Left hindlimb (tissue), 1 donor: ENCODE measurements around the gene RAD18.

ENCODE experiments used
- DNase-seq: peaks from one replicate; pipeline ENCODE4 v3.0.0-alpha.2; 2018

RAD18 gene, protein sequence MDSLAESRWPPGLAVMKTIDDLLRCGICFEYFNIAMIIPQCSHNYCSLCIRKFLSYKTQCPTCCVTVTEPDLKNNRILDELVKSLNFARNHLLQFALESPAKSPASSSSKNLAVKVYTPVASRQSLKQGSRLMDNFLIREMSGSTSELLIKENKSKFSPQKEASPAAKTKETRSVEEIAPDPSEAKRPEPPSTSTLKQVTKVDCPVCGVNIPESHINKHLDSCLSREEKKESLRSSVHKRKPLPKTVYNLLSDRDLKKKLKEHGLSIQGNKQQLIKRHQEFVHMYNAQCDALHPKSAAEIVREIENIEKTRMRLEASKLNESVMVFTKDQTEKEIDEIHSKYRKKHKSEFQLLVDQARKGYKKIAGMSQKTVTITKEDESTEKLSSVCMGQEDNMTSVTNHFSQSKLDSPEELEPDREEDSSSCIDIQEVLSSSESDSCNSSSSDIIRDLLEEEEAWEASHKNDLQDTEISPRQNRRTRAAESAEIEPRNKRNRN

GRCh38 chr3:8963137-8963853 lies at the start of gene RAD18:
RAD18 (minus strand) TSS chr3:8963472; CDS start chr3:8963385, 87 bp downstream.
- peak; percentile 93 for DNase-seq

GRCh38 chr3:9012521-9012920 lies 49.2 kb upstream of the RAD18 start:
- DNase-seq, result no peak

GRCh38 chr3:9009976-9010545 lies 46.8 kb upstream of the RAD18 start:
- no peak for DNase-seq

GRCh38 chr3:9008550-9009255 lies 45.4 kb upstream of the RAD18 start:
- no peak for DNase-seq

GRCh38 chr3:9007928-9008327 lies 44.7 kb upstream of the RAD18 start:
- DNase-seq, result no peak

DNA sequence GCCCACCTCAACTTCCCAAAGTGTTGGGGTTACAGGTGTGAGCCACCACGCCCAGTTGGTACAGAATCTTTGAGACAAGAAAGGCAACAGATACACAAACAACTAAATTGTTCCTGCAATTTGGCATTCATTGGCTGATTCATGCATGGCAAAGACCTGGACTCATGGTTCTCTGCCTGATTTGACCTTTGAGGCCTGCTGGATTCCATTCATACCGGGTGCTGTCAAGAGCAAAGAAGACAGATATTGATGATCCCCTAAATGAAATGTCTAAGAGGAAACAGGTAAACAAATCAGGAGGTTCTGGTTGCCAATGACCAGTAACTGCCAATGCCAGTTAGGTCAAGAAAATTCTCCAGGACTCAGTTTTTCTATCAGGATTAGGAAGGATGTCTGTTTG lies 43.9 kb upstream of the RAD18 start:
- no peak for DNase-seq

- DNase-seq, result no peak
Observed at GRCh38 chr3:9000041-9000440, 36.8 kb upstream of the RAD18 start.

DNA sequence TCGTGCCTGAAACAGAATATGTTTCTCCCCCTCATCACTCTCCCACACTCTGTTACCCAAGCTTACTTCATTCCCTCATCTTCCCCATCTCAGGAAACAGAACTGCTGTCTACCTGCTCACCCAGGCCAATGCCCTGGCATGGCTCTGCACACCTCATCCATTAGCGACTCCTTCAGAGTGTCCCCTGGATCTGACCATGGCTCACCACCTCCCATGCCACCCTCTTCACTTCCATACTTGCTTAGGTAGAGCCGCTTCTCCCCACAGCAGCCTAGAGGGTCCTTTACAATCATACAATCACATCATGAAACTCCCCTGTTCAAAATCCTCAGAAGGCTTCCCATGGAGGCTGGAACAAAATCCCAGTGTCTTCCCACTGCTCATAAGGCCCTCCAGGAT lies 33.9 kb upstream of the RAD18 start:
- DNase-seq, result no peak

DNA sequence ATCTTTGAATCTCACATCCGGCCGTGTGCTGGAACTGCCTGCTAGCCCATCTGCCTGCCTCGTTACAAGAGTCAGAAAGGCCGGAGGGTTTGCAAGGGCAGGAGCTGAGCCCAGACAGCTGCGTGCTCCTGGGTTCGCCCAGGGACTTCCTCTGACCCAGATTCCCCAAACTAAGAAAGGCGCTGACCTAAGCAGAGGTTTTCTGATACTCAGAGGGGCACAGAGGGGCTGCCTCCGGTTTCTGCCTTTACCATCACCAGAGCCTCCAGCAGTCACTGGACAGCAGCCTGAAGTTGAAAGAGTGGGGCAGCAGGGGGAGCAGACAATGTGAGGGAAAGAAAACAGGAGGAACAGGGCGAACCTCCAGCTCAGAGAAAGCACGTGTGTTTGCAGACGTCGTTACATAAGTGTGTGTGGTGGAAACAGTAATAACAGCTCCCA lies 33.4 kb upstream of the RAD18 start:
- DNase-seq, result peak; percentile 75

DNA sequence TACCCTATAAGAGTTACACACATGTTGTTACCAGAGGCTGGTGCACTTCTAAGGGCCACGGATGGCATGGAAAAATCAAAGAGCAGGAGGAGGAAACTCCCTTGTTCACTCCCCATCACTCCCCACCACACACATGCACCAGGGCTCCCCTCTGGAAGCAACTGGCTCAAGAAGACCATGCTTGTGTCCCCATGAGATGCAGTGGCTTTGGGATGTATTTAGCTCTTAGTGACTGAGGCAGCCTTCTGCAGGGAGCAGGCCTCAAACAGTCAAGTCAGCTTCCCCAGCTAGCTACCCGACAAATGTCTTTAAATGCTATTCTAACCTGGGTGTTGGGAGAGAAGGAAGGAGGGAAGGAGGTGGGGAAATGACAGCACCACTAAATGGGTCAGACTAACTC lies 32.9 kb upstream of the RAD18 start:
- DNase-seq, result no peak

DNA sequence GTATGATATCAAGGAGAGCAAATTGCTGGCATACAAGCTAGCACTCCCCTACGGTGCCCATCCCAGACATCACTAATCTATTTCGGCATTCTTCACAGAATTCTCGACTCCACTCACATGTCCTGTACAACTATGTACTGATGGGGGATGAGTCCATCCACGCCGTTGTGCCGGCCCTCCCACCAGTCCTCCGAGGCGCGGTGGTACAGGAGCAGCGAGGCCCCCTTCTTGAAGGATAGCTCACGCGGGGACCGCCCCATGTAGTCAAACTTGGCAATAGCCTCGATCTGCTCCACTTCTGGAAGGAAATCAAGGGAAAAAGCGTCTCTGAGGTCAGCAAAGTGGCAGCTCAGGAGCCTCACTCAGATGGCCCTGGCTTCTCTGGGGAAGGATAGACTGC lies 31.0 kb upstream of the RAD18 start:
- DNase-seq, result no peak

- no peak for DNase-seq
Observed at GRCh38 chr3:8993331-8993730, 30.1 kb upstream of the RAD18 start.

DNA sequence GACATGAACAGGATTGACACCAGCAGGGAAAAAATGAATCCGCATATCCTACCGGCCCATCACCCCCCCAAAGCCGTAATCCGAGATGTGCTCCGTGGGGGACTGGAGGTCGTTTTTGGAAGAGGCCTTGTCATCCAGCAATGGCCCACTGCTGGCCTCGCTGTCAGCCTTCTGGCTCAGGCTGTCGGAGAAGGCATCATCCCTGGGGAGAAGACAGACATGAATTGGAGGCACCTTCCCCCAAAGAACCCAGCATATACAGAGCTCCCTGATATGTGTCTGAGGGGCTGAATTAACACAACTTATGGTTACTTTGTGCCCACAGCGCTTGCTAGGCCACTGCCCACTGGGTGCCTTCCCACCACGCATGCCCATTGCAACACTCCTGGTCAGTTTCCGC lies 29.6 kb upstream of the RAD18 start:
- no peak for DNase-seq

DNA sequence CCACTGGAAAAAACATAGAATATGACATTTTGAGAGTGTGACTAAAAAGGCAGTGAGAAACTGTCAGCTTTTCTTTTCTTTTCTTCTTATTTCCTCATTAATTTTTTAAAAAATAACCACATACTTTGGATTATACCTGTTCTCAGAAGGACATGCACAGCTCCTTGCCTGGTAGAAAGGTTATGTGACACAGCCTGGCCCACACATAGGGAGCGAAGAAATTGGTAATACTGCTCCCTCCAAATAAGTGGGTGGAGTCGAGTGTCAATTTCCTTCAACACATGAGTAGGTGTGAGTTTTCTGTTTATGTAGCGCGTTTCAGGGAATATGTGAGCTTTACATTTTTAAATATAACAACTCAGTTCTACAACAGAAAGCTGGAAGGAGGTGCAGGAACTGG lies 28.9 kb upstream of the RAD18 start:
- DNase-seq, result no peak

GRCh38 chr3:8990266-8991215 lies 27.3 kb upstream of the RAD18 start:
- DNase-seq, result peak; percentile 83

- DNase-seq, result no peak
Observed at GRCh38 chr3:8988791-8989558, 25.7 kb upstream of the RAD18 start.

GRCh38 chr3:8988384-8988655 lies 25.0 kb upstream of the RAD18 start:
- no peak for DNase-seq

DNA sequence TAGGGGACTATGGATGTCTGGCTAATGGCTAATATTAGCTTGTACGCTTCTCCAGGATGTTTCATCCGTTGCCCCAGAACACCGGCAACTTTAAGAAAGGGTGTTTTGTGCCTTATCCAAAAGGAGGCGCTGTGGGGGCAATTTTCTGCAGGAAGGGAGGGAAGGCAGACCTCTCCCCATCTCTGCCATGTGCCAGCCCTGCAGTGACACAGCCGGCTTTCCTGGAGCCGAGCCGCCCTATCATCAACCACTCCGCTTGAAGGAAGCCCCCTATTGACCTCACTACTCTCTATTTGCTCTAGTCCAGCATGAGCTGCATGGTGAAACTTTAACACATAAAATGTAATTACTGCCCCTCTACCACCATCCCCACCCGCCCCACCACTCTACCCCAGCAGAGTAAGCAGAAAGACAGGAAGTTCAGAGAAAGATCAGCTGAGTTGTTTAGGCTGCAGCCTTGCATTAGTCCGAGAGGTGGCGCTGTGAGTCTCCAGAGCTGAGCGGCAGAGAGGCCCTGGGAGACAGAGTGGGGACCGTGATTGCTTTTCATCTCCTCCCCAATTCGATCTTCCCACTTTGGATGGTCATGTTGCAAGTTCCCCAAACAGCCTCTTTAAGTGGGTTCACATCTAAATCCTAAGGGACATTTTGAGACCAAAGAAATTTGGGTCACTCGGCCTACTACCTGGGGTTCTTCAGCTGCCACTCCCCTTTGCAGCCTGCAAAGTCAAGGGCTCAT lies 24.5 kb upstream of the RAD18 start:
- peak; percentile 57 for DNase-seq

DNA sequence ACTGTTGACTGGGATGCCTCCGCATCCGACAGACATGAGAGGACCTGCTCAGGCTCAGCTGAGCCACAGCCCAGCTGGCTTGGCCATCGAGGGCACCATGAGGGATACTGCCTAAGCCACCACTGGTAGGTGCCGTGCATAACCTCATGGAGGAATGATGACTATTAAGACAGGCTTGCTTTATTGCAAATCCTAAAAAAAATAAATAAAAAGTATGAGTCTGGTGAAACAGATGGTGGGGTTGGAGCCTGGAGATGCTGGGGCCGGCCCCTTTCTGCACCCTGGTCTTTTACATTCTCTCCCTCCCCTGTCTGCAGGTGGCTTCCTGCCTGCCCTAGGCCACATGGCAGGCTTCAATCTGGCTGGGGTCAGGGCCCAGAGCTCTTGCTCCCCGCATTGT lies 24.0 kb upstream of the RAD18 start:
- DNase-seq, result no peak

GRCh38 chr3:8986741-8987140 lies 23.5 kb upstream of the RAD18 start:
- no peak for DNase-seq

DNA sequence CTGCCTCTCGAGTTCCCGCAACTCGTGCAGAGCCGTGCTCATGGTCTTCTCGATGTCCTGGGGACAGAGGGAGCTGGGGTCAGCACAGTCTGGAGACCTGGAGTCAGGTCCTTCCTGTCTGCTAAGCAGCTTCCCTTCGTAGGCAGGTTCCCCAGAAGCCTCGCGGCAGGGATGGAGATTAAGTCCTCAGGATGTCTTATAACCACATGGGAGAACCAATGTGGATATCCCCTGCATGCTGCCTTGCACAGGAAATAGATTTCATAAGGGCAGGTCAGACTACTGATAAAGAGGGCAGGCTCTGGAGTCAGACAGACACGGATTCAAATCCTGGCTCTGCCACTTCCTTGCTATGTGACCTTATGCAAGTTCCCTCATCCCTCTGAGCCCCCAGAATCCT lies 22.6 kb upstream of the RAD18 start:
- DNase-seq, result no peak
